Measurements from ENCODE around the gene TMEM87B. TPM values are rescaled to one million over a fixed set of nuclear protein-coding genes. Genes with fewer than 3 reads are reported as not detected.

TMEM87B gene
- total RNA-seq, 2 donors from 2014 or later = 56.7 to 71.2 TPM

DNA sequence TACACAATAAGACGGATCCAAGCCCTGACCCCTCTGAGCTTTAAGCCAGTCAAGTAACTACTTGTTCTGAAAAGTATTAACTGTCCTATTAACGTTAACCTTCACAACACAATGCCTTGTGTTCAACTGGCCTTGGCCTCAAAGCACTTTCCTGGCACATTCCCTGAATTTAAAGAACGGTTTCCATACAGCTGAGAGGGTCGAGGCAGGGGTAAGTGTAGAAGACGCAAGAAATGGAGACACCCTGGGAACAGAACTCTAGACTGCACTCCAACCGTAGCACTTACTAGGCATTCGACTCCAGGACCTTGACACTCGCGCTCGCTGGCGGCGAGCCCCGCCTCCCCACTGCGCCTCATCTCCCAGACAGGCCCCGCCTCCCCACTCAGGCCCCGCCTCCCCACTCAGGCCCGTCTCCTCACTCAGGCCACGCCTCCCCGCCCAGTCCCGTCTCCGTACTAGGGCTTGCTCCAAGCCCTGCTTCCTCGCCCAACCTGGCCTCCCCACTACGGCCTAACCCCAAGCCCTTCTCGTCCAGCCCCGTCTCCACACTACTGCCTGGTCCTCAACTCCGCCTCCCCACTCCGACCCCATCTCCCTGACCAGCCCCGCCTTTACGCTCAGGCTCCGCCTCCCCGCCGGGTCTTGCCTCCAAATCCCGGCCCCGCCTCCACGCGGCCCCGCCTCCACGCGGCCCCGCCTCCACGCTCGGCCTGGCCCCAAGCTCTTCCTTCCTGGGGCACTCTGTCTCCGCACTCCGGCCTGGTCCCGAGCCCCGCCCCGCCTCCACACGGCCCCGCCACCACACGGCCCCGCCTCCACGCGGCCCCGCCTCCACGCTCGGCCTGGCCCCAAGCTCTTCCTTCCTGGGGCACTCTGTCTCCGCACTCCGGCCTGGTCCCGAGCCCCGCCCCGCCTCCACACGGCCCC lies 887 bp upstream of the TMEM87B start:
- H3K9ac ChIP-seq (ENCODE audit: low read depth in 2 of 2, low read length in 2 of 2) = peak overlapping the region; percentile 30 to 71
- no peaks in the 10 kb centered on the region for H3K9me3 ChIP-seq
- TF ChIP-seq, protein P1, sequence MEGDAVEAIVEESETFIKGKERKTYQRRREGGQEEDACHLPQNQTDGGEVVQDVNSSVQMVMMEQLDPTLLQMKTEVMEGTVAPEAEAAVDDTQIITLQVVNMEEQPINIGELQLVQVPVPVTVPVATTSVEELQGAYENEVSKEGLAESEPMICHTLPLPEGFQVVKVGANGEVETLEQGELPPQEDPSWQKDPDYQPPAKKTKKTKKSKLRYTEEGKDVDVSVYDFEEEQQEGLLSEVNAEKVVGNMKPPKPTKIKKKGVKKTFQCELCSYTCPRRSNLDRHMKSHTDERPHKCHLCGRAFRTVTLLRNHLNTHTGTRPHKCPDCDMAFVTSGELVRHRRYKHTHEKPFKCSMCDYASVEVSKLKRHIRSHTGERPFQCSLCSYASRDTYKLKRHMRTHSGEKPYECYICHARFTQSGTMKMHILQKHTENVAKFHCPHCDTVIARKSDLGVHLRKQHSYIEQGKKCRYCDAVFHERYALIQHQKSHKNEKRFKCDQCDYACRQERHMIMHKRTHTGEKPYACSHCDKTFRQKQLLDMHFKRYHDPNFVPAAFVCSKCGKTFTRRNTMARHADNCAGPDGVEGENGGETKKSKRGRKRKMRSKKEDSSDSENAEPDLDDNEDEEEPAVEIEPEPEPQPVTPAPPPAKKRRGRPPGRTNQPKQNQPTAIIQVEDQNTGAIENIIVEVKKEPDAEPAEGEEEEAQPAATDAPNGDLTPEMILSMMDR (IDR thresholded peaks at IDR 0.05) = no peak
- peak overlapping the region; percentile 84 for H3K27ac ChIP-seq
- peak overlapping the region; percentile 41 for H3K4me3 ChIP-seq
- no peaks in the 10 kb centered on the region for H3K36me3 ChIP-seq
- intact Hi-C loops (cut with DNase I) = loop anchor here (10.0 kb wide), 1 partner anchor 201 kb away; the partner anchor contains the start of gene ZC3H8
- peaks cover 10% of the 10 kb centered on the region for H3K4me1 ChIP-seq
- no peaks in the 10 kb centered on the region for H3K27me3 ChIP-seq
- DNase-seq = peak; percentile 99

DNA sequence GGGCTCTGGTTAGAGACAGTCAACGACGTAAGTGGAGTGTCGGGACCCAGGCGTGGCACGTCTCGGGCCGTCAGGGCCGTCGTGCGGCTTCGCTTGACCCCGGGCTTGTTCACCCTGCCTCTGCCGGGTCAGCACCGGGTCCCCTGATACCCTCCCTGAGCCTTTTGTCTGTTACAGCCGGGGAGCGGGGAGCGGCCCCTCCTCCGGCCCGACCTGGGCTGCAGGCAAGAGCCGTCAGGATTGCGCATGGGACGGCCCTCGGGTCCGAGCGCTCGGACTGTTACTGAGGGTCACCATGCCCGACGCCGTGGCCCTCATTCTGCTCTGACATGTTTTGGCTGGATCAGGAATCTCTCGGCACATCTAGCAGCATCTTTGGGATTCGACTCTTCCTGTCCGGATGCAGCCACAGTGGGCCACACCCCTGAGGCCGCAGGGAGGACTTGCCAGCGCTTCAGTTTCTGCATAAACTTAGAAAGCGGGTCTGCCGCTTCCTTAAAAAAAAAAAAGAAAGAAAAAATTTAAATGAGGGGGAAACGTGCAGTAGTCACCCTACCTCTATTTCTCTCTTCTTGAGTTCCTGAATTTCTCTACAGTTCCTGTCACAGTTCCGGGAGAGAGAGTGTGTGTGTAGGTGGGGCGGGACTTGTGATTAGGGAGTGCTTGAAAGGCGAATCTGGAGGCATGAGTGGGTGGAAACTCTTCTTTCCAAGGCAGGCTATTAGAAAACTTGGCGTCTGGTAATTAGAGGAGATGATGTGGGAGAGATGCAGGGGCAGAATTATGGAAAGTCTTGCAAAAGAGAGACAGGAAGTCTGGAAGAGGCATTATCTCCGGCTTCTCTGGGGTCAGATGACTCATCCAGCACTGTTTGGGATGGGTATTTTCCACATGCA lies 909 bp downstream of the TMEM87B start:
- intact Hi-C loops (cut with DNase I) = loop anchor here (10.0 kb wide), 1 partner anchor 199 kb away; the partner anchor contains the start of gene ZC3H8
- H3K27ac ChIP-seq = peak overlapping the region; percentile 100
- H3K9me3 ChIP-seq = no peaks in the 10 kb centered on the region
- peak overlapping the region; percentile 92 to 98 for H3K9ac ChIP-seq (ENCODE audit: low read depth in 2 of 2, low read length in 2 of 2)
- TF ChIP-seq, protein P1 (IDR thresholded peaks at IDR 0.05) = no peak
- no peaks in the 10 kb centered on the region for H3K27me3 ChIP-seq
- H3K36me3 ChIP-seq = no peaks in the 10 kb centered on the region
- peak overlapping the region; percentile 88 for H3K4me3 ChIP-seq
- H3K4me1 ChIP-seq = peaks cover 10% of the 10 kb centered on the region
- DNase-seq = peak; percentile 77

DNA sequence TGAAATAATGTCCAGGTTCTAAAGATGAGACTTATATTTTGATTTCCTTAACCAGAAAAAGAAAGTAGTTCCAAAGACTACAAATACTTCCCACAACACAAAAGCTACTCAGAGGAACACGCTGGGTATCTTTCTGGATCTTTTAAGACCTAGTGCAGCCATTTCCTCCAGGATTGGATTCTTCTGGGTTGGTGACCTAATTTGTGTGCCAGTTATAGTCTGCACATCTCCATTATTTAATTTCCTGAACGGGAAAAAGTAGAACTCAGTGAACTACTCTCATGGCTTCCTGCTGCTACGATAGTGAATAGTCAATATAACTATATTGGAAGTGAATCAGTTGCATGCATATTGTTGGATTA lies 1.5 kb downstream of the TMEM87B start:
- Histone ChIP-seq H3K36me3 (no peaks in the 10 kb centered on the region), H3K4me3 (peak overlapping the region; percentile 88), H3K9me3 (no peaks in the 10 kb centered on the region), H3K9ac (ENCODE audit: low read depth in 2 of 2, low read length in 2 of 2) (peak overlapping the region in 1 of 2 donors; percentile 98), H3K4me1 (peaks cover 10% of the 10 kb centered on the region), H3K27me3 (no peaks in the 10 kb centered on the region), H3K27ac (peak overlapping the region; percentile 100)
- intact Hi-C loops (cut with DNase I) = loop anchor here (10.0 kb wide), 1 partner anchor 198 kb away; the partner anchor contains the start of gene ZC3H8
- DNase-seq = no peak
- TF ChIP-seq, protein P1 (IDR thresholded peaks at IDR 0.05) = no peak

DNA sequence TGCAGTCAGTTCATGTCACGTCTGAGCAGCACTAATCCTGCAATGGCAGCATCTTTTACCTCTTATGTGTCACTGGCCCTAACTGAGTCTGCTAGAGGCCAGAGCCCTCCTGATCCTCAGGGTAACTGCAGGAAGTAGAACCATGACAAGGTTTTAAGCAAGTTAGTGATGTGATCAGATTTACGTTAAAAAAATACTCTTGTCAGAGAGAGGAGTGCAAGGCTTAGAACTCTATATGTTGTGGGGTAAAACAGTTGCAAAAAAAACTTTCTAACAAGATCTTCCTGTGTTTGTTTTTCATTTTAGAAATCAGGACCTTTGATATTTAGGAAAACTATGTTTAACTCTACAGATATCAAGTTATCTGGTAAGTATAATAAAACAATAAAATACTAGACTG lies 4.6 kb downstream of the TMEM87B start:
- DNase-seq = peak; percentile 23
- Histone ChIP-seq H3K27ac (no peak overlapping the region), H3K9ac (ENCODE audit: low read depth in 2 of 2, low read length in 2 of 2) (peak overlapping the region in 1 of 2 donors; percentile 5), H3K9me3 (no peaks in the 10 kb centered on the region), H3K27me3 (no peaks in the 10 kb centered on the region), H3K36me3 (peaks cover 2% of the 10 kb centered on the region), H3K4me1 (peaks cover 10% of the 10 kb centered on the region), H3K4me3 (no peak overlapping the region)
- intact Hi-C loops (cut with DNase I) = loop anchor here (10.0 kb wide), 1 partner anchor 195 kb away; the partner anchor contains the start of gene ZC3H8
- TF ChIP-seq, protein P1 (IDR thresholded peaks at IDR 0.05) = no peak

DNA sequence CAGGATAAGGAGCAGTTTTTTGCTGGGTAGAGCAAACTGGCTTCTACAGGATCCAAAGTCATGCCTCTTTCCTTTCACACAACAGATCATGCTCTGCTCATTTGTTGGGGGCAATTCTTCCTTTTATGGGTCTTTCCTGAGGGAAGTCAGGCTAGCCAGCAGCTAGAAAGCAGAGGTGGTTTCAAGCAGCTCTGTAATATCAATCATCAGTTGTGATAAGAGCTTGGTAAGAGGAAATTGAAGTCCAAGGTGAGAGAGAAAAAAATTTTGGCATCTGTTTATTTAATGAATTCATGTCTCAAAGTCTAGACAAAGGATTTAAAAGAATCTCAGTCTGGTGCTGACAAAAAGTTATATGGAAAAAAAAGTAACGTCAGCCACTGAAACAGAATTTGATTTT lies 6.2 kb downstream of the TMEM87B start:
- no peak for DNase-seq
- H3K4me3 ChIP-seq = no peak overlapping the region
- peaks cover 10% of the 10 kb centered on the region for H3K4me1 ChIP-seq
- intact Hi-C loops (cut with DNase I) = no loop called here
- H3K9me3 ChIP-seq = no peaks in the 10 kb centered on the region
- H3K27me3 ChIP-seq = no peaks in the 10 kb centered on the region
- H3K36me3 ChIP-seq = peaks cover 5% of the 10 kb centered on the region
- no peak overlapping the region for H3K27ac ChIP-seq
- H3K9ac ChIP-seq (ENCODE audit: low read depth in 2 of 2, low read length in 2 of 2) = no peak overlapping the region
- TF ChIP-seq, protein P1 (IDR thresholded peaks at IDR 0.05) = no peak

Measured in colonic mucosa (tissue), 4 donors.